ENCODE data around the gene C5orf52.

- TF ChIP-seq FOXK1 (CRISPR knock-in tag; IDR thresholded peaks at IDR 0.05) (no peak), ELF4 (CRISPR knock-in tag; IDR thresholded peaks at IDR 0.05; ENCODE audit: low read depth) (no peak), ZNF219 (CRISPR knock-in tag; IDR thresholded peaks at IDR 0.05; ENCODE audit: borderline replicate concordance) (no peak), CREB1 (CRISPR knock-in tag; IDR thresholded peaks at IDR 0.05) (no peak), MAX (CRISPR knock-in tag; IDR thresholded peaks at IDR 0.05) (no peak), ATF3 (CRISPR knock-in tag; conservative IDR thresholded peaks at IDR 0.05) (no peak), AFF4 (CRISPR knock-in tag; IDR thresholded peaks at IDR 0.05; ENCODE audit: borderline replicate concordance) (no peak), NR3C1 (CRISPR knock-in tag; conservative IDR thresholded peaks at IDR 0.05; ENCODE audit: low read depth) (no peak)
These were observed 8.9 kb downstream of the C5orf52 start for GRCh38 chr5:157680239-157680638.

Measured in WTC11 (cell line).